ENCODE results near the gene SNCB.

DNA sequence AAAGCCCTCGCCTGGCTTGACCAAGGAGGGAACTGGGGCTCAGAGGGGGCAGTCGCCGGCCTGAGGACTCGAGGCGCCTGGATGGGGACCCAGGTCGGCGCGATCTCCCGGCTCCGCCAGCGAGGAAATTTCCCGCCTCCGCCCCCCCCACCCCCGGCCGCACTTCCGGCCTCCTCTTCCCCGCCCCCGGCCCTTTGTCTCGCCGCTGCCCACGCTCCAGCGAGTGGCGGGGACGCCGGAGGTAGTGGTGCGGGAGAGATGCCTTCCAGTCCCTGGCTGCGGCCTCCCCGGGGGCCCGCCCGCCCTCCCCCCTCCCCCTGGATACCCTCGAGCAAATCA, 19.9 kb downstream of the SNCB start:
- TF ChIP-seq POLR2AphosphoS5 (IDR thresholded peaks at IDR 0.05; ENCODE audit: low read depth) (no peak), CTCF (IDR thresholded peaks at IDR 0.05; ENCODE audit: insufficient read depth, low read length) (no peak), REST (IDR thresholded peaks at IDR 0.05; ENCODE audit: insufficient replicate concordance, low read depth) (no peak), SPI1 (IDR thresholded peaks at IDR 0.05; ENCODE audit: borderline replicate concordance, low read depth) (no peak)
